Subcutaneous preadipocyte (primary cell): ENCODE measurements around the gene TNIP3. TPM values are rescaled to one million over a fixed set of nuclear protein-coding genes. Genes with fewer than 3 reads are reported as not detected.

Experiments
- small RNA-seq: library from RNA; depleted of rRNA; stranded (forward); fragments of <200 nt; gene quantifications from one replicate; pipeline ENCODE3, GENCODE V24; 2012
- total RNA-seq: library from RNA; depleted of rRNA; stranded (reverse); fragments of >200 nt; gene quantifications from 2 replicates; pipeline ENCODE4 v1.2.3, GENCODE V29; 2012

Gene TNIP3
- total RNA-seq = 0.37 and 0.78 TPM in 2 replicates

GRCh38 chr4:121164291-121164690 is at the start of gene TNIP3:
TNIP3 (minus strand) TSS chr4:121164321; CDS start chr4:121164125, 196 bp downstream.

Small RNA genes lying within 50 kb of the gene (small RNA-seq; reads per million reads assigned to genes)
- gene RNU6-948P = not detected

Other genes starting within 250 kb of the TNIP3 start
- 13.2 and 15.1 TPM in 2 replicates for gene PRDM5, start 241.6 kb downstream of the TNIP3 start, total RNA-seq
- 0.73 and 1.2 TPM in 2 replicates for gene NDNF, start 91.8 kb downstream of the TNIP3 start, total RNA-seq
- gene QRFPR, start 216.7 kb upstream of the TNIP3 start, total RNA-seq = not detected in 2 replicates